ENCODE data around the gene EPX.

Gene EPX

DNA sequence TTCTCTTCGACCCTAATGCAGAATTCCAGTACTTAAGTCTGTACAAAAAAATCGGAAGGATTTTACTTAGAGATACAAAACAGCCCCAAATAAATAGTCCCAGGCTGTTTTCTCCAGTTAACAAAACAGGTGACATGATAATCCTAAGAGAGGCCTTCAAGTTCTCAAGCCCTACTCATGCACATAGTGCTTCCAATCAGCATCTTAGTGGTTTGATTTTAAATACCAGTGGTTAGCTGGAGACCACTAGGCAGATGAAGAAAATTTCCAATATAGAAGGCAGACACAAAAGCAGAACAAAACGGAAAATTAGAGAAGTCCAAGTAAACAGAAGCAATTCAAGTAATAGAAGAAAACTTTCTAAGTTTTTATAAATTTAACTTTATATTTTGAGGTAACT is 31.0 kb upstream of the EPX start:
- Histone ChIP-seq H3K9ac (ENCODE audit: low read length) (no peak overlapping the region), H3K4me1 (ENCODE audit: control insufficient read depth, insufficient read depth, low read length) (no peaks in the 10 kb centered on the region), H3K9me3 (ENCODE audit: control insufficient read depth, low read length) (peaks cover 6% of the 10 kb centered on the region), H3K36me3 (ENCODE audit: control insufficient read depth, insufficient read depth, low read length, severe bottlenecking) (no peaks in the 10 kb centered on the region), H3K27me3 (replicated peaks; ENCODE audit: control insufficient read depth, insufficient read depth, low read length) (peaks cover 64% of the 10 kb centered on the region), H3K4me3 (ENCODE audit: low read length) (no peak overlapping the region)
- DNase-seq (ENCODE audit: low read depth): no peak

DNA sequence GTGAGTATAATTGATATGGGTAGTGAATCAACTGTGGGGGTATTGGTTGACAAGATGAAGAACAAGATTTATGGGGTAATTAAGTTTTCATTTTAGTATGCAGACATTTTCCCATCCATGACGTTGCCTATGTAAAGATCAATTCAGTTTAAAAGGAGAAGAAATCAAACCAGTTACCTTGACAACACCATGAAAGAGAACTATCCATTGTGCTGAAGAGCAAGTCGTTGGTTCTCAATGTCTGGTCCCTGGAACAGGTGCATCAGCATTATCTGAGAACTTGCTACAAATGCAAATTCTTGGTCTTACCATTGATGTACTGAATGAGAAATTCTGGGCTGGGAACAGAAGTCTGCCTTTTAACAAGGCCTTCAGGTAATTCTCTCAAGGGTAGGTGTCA is 26.5 kb upstream of the EPX start:
- Histone ChIP-seq H3K27me3 (replicated peaks; ENCODE audit: control insufficient read depth, insufficient read depth, low read length) (peaks cover 53% of the 10 kb centered on the region), H3K9me3 (ENCODE audit: control insufficient read depth, low read length) (peaks cover 6% of the 10 kb centered on the region), H3K4me1 (ENCODE audit: control insufficient read depth, insufficient read depth, low read length) (no peaks in the 10 kb centered on the region), H3K9ac (ENCODE audit: low read length) (no peak overlapping the region), H3K4me3 (ENCODE audit: low read length) (no peak overlapping the region), H3K36me3 (ENCODE audit: control insufficient read depth, insufficient read depth, low read length, severe bottlenecking) (no peaks in the 10 kb centered on the region)
- no peak for DNase-seq (ENCODE audit: low read depth)

DNA sequence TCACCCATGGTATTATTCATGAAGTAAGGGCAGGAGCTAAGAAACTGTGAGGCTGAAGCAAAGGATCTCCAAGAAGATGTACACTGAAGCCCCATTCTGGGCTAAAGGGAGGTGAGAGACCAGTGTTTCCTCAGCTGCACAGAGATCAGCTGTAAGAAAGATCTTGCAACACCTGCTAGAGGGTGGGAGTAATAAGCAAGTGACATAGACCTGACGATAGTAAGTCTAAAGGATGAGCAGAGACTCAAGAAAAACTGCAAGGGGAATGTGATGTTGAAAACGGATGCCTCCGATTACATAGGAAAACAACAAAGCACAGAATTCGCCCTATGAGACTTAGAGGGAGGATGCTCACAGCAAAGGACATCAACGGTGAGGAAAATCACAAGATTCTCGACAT is 25.8 kb upstream of the EPX start, which contains the start of gene OR4D2:
OR4D2 (plus strand) TSS at position 301 of the 400 bp plus-strand sequence. CDS start 2,674 bp downstream, outside the sequence.
- H3K4me3 ChIP-seq (ENCODE audit: low read length): no peak within 1 kb of the TSS
- H3K36me3 ChIP-seq (ENCODE audit: control insufficient read depth, insufficient read depth, low read length, severe bottlenecking): no peaks in the 10 kb centered on the region
- DNase-seq (ENCODE audit: low read depth): no peak
- H3K4me1 ChIP-seq (ENCODE audit: control insufficient read depth, insufficient read depth, low read length): no peaks in the 10 kb centered on the region
- peaks cover 46% of the 10 kb centered on the region for H3K27me3 ChIP-seq (replicated peaks; ENCODE audit: control insufficient read depth, insufficient read depth, low read length)
- peaks cover 6% of the 10 kb centered on the region for H3K9me3 ChIP-seq (ENCODE audit: control insufficient read depth, low read length)
- H3K9ac ChIP-seq (ENCODE audit: low read length): no peak within 1 kb of the TSS

DNA sequence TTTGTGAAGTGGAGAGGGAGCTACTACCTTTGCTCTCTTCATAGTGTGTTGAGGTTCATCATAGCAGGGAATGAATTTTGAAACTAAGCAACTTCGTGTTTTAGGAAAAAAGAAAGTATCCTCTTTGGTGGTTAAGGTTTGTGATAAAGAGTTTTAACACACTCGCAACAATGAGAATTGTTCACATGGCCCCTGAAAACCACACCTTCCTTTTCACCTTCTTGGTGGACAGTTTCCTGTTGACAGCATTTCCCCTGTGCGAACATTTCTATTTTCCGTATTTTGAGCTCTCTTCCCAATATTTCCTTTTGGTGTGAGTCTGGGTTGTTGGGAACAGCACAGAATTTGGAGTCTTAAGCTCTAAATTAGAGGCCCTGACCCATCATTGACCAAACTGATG is 21.9 kb upstream of the EPX start:
- Histone ChIP-seq H3K4me3 (ENCODE audit: low read length) (no peak overlapping the region), H3K36me3 (ENCODE audit: control insufficient read depth, insufficient read depth, low read length, severe bottlenecking) (no peaks in the 10 kb centered on the region), H3K9me3 (ENCODE audit: control insufficient read depth, low read length) (no peaks in the 10 kb centered on the region), H3K27me3 (replicated peaks; ENCODE audit: control insufficient read depth, insufficient read depth, low read length) (peaks cover 32% of the 10 kb centered on the region), H3K4me1 (ENCODE audit: control insufficient read depth, insufficient read depth, low read length) (no peaks in the 10 kb centered on the region), H3K9ac (ENCODE audit: low read length) (no peak overlapping the region)
- no peak for DNase-seq (ENCODE audit: low read depth)

- Histone ChIP-seq H3K9me3 (ENCODE audit: control insufficient read depth, low read length) (no peaks in the 10 kb centered on the region), H3K27me3 (replicated peaks; ENCODE audit: control insufficient read depth, insufficient read depth, low read length) (peaks cover 29% of the 10 kb centered on the region), H3K9ac (ENCODE audit: low read length) (no peak overlapping the region), H3K36me3 (ENCODE audit: control insufficient read depth, insufficient read depth, low read length, severe bottlenecking) (no peaks in the 10 kb centered on the region), H3K4me1 (ENCODE audit: control insufficient read depth, insufficient read depth, low read length) (no peaks in the 10 kb centered on the region), H3K4me3 (ENCODE audit: low read length) (no peak overlapping the region)
- no peak for DNase-seq (ENCODE audit: low read depth)
Observed at GRCh38 chr17:58172369-58173071, 20.0 kb upstream of the EPX start.

DNA sequence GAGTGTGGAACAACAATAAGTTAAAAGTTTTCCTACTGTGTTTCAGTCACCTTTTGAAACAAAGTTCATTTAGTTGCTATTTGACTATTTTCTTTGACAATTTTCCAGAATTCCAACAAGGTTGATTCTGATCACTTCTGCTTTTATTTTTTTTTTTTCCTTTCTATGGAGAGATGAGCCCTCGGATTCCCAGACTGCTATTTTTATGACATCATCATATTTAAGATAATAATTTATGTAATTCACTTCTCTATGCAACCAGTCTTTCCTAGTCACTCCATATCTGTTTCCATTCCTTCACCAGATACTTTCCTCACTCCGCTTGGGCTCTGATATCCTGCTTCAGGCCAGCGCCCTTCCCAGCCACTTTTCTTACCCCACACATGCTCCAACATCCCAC is 17.7 kb upstream of the EPX start:
- H3K4me1 ChIP-seq (ENCODE audit: control insufficient read depth, insufficient read depth, low read length): no peaks in the 10 kb centered on the region
- H3K36me3 ChIP-seq (ENCODE audit: control insufficient read depth, insufficient read depth, low read length, severe bottlenecking): no peaks in the 10 kb centered on the region
- H3K27me3 ChIP-seq (replicated peaks; ENCODE audit: control insufficient read depth, insufficient read depth, low read length): peaks cover 18% of the 10 kb centered on the region
- H3K9me3 ChIP-seq (ENCODE audit: control insufficient read depth, low read length): no peaks in the 10 kb centered on the region
- no peak for DNase-seq (ENCODE audit: low read depth)
- H3K4me3 ChIP-seq (ENCODE audit: low read length): no peak overlapping the region
- H3K9ac ChIP-seq (ENCODE audit: low read length): no peak overlapping the region

DNA sequence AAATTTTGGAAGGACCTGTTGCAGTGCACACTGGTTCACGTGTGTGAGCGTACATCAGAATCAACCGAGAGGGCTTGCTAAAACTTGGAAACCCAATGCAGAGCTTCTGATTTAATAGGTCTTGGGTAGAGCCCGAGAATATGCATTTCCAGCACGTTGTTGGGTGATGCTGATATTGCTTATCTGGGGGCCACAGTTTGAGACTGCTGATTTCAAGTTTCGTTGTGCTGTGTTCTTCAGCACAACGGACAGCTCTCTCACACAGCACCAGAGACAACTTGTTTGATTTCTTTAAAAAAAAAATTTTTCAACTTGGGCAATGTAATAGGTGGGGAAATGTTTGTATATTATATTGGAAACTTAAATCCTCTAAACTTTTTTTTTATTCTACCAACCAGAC is 16.3 kb upstream of the EPX start:
- H3K9me3 ChIP-seq (ENCODE audit: control insufficient read depth, low read length): no peaks in the 10 kb centered on the region
- DNase-seq (ENCODE audit: low read depth): peak; percentile 30

GRCh38 chr17:58181796-58182195 is 10.7 kb upstream of the EPX start:
- Histone ChIP-seq H3K9ac (ENCODE audit: low read length) (no peak overlapping the region), H3K9me3 (ENCODE audit: control insufficient read depth, low read length) (no peaks in the 10 kb centered on the region), H3K4me3 (ENCODE audit: low read length) (no peak overlapping the region), H3K36me3 (ENCODE audit: control insufficient read depth, insufficient read depth, low read length, severe bottlenecking) (no peaks in the 10 kb centered on the region), H3K4me1 (ENCODE audit: control insufficient read depth, insufficient read depth, low read length) (no peaks in the 10 kb centered on the region), H3K27me3 (replicated peaks; ENCODE audit: control insufficient read depth, insufficient read depth, low read length) (peaks cover 28% of the 10 kb centered on the region)
- no peak for DNase-seq (ENCODE audit: low read depth)

More for the DNA sequence above, 16.3 kb upstream of the EPX start:
- no peak overlapping the region for H3K4me3 ChIP-seq (ENCODE audit: low read length)
- no peak overlapping the region for H3K9ac ChIP-seq (ENCODE audit: low read length)
- H3K4me1 ChIP-seq (ENCODE audit: control insufficient read depth, insufficient read depth, low read length): no peaks in the 10 kb centered on the region
- H3K27me3 ChIP-seq (replicated peaks; ENCODE audit: control insufficient read depth, insufficient read depth, low read length): peaks cover 24% of the 10 kb centered on the region
- H3K36me3 ChIP-seq (ENCODE audit: control insufficient read depth, insufficient read depth, low read length, severe bottlenecking): no peaks in the 10 kb centered on the region

DNA sequence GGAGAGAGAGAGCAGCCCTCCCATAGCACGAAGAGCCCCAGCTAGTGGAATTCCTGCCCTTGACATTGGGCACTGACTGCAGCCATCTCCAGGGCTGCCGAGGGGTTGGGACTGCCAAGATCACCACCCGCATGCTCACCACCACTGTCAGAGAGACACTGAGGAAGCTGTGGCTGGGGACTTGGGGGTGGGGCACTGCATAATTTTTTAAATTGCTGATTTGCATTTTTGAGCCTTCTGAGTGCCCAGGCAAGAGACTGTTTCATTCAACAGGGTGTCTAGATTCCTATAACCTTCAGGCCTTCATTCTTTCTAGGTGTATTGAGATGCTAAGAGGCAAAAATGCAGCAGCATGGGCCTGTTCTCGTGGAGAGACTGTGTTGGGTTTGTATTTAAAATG is 9.0 kb upstream of the EPX start:
- no peak overlapping the region for H3K9ac ChIP-seq (ENCODE audit: low read length)
- no peak overlapping the region for H3K4me3 ChIP-seq (ENCODE audit: low read length)
- H3K27me3 ChIP-seq (replicated peaks; ENCODE audit: control insufficient read depth, insufficient read depth, low read length): peaks cover 40% of the 10 kb centered on the region
- no peak for DNase-seq (ENCODE audit: low read depth)
- no peaks in the 10 kb centered on the region for H3K36me3 ChIP-seq (ENCODE audit: control insufficient read depth, insufficient read depth, low read length, severe bottlenecking)
- no peaks in the 10 kb centered on the region for H3K4me1 ChIP-seq (ENCODE audit: control insufficient read depth, insufficient read depth, low read length)
- no peaks in the 10 kb centered on the region for H3K9me3 ChIP-seq (ENCODE audit: control insufficient read depth, low read length)

DNA sequence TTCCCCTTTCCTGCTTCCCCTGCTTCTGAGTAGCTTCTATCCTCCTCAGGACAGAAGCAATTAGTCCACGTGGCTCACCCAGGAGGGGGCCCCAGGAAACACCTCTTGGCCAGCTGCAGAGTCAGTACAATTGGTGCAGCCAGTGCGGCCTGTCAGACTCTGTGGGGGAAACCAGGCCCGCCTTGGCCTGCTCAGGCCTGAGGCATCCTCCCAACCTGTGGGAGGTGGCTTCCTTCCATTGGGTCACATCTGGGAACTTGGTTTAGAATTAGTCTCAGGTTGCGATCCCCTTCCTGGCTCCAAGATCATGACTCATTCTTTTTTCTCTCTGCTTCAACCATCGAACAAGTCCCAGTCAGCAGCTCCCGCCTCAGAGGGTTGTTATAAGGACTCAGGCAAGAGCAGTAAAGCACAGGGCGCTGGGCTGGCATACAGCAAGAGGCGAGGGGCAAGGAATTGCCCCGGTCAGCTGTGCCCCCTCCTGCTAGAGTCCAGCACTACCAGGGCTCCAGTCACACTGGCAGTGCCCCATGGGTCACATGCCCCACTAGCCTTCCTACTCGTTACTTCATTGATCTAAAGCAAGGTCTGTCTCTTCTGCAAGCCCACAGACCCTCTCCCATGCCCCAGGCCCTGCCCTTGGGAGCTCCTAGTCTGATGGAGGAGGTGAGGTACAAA is 8.1 kb upstream of the EPX start:
- H3K9me3 ChIP-seq (ENCODE audit: control insufficient read depth, low read length): no peaks in the 10 kb centered on the region
- H3K4me1 ChIP-seq (ENCODE audit: control insufficient read depth, insufficient read depth, low read length): peaks cover 1% of the 10 kb centered on the region
- no peak for DNase-seq (ENCODE audit: low read depth)

DNA sequence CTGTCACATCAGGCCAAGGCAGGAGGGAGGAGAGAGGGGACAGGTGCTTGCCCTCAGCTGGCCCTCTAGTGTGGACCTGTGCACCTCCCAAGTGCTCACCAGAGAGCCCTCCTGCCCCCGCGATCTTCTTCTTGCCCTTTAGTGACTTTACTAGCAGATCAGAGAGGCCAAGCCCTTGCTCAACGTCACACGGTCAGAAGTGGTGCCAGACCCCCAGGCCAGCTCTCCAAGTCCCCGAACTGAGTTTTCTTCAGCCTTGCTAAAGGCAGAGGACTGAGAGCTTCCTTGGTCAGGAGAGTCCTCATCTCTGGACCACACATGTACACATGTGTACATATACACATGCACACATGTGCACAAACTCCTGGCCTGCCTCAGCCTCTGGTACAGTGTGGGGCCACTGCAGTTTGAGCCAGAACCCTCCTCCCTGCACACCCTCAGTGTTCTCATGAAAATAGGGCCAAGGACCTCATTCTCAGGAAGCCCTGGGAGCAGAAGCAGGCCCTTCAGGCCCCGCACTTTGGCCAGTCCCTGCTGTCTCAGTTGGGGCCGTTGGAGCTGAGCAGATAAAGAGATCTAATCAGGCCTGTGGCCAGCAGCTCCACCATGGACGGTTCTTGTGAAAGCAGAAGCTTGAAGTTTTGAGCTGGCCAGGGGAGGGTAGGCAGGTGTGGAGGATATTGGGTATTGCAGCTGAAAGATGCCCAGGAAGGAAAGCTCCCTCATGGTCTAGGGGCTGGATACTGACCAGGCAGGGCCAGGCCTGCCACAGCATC is 7.4 kb upstream of the EPX start:
- Histone ChIP-seq H3K4me3 (ENCODE audit: low read length) (no peak overlapping the region), H3K9me3 (ENCODE audit: control insufficient read depth, low read length) (no peaks in the 10 kb centered on the region), H3K9ac (ENCODE audit: low read length) (no peak overlapping the region), H3K27me3 (replicated peaks; ENCODE audit: control insufficient read depth, insufficient read depth, low read length) (peaks cover 39% of the 10 kb centered on the region), H3K4me1 (ENCODE audit: control insufficient read depth, insufficient read depth, low read length) (peaks cover 8% of the 10 kb centered on the region), H3K36me3 (ENCODE audit: control insufficient read depth, insufficient read depth, low read length, severe bottlenecking) (no peaks in the 10 kb centered on the region)
- DNase-seq (ENCODE audit: low read depth): no peak

More for the DNA sequence above, 8.1 kb upstream of the EPX start:
- no peak overlapping the region for H3K4me3 ChIP-seq (ENCODE audit: low read length)
- H3K36me3 ChIP-seq (ENCODE audit: control insufficient read depth, insufficient read depth, low read length, severe bottlenecking): no peaks in the 10 kb centered on the region
- H3K9ac ChIP-seq (ENCODE audit: low read length): no peak overlapping the region
- H3K27me3 ChIP-seq (replicated peaks; ENCODE audit: control insufficient read depth, insufficient read depth, low read length): peaks cover 40% of the 10 kb centered on the region

Measured in adipocyte (in vitro differentiated cells).